Stomach smooth muscle (tissue), 2 donors: Measurements from ENCODE around the gene SMNDC1.

ENCODE experiments used
- H3K27ac ChIP-seq: one replicate; pipeline ENCODE4 v1.7.0; 2013; ENCODE audit warnings: mild to moderate bottlenecking, low read length, inconsistent platforms
- H3K27me3 ChIP-seq, 2 donors: one replicate each; pipeline ENCODE4 v1.7.0; 2013; ENCODE audit warnings: low read length in 2 of 2; ENCODE audit not compliant: insufficient read depth in 2 of 2, control insufficient read depth in 1 of 2
- H3K36me3 ChIP-seq, 2 donors: one replicate each; pipeline ENCODE4 v1.7.0; 2013; ENCODE audit warnings: low read length in 2 of 2; ENCODE audit not compliant: control insufficient read depth in 2 of 2, insufficient read depth in 2 of 2
- H3K4me1 ChIP-seq: one replicate; pipeline ENCODE4 v1.7.0; 2013; ENCODE audit warnings: low read length; ENCODE audit not compliant: control insufficient read depth, insufficient read depth
- H3K4me3 ChIP-seq, 2 donors: one replicate each; pipeline ENCODE4 v1.7.0; 2013; ENCODE audit warnings: low read length in 2 of 2
- H3K9ac ChIP-seq, 2 donors: one replicate each; pipeline ENCODE4 v1.7.0; 2013; ENCODE audit warnings: low read length in 2 of 2, mild to moderate bottlenecking in 1 of 2
- H3K9me3 ChIP-seq, 2 donors: one replicate each; pipeline ENCODE4 v1.7.0; 2013; ENCODE audit warnings: low read length in 2 of 2; ENCODE audit not compliant: control insufficient read depth in 2 of 2
- donor health status: healthy.
- donor health status: Pancreatic carcinoma.

SMNDC1 gene

DNA sequence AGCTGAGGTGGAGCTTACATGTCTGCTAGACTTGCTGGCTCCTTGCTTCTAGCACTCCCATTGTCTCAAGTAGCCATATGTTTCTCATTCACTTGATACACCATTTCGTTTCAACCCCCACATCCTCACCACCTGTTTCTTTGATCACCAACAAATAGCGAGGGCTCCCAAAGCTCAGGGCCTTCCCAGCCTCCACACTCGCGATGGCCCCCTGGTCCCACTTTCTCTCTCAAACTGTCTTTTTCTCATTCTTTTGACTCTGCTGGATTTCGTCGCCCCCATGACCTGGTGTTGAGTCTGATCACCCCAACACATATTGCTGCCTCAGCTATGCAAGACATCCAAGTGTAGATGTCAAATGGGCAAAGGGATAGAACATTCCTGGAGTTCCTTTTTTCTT, 26.0 kb upstream of the SMNDC1 start:
- peaks cover 0 to 5% of the 10 kb centered on the region in 2 donors for H3K9me3 ChIP-seq
- H3K27ac ChIP-seq, result no peak overlapping the region
- H3K4me3 ChIP-seq, result no peak overlapping the region
- H3K9ac ChIP-seq, result no peak overlapping the region
- H3K27me3 ChIP-seq, result no peaks in the 10 kb centered on the region
- no peaks in the 10 kb centered on the region for H3K36me3 ChIP-seq
- peaks cover 1% of the 10 kb centered on the region for H3K4me1 ChIP-seq

- Histone ChIP-seq H3K9me3 (peaks cover 0 to 5% of the 10 kb centered on the region in 2 donors), H3K27ac (no peak overlapping the region)
Observed at GRCh38 chr10:110327262-110327914, 22.7 kb upstream of the SMNDC1 start.

GRCh38 chr10:110326351-110327032, 21.8 kb upstream of the SMNDC1 start:
- H3K36me3 ChIP-seq, result no peaks in the 10 kb centered on the region

More at GRCh38 chr10:110327262-110327914, 22.7 kb upstream of the SMNDC1 start:
- Histone ChIP-seq H3K27me3 (no peaks in the 10 kb centered on the region), H3K9ac (no peak overlapping the region), H3K36me3 (no peaks in the 10 kb centered on the region), H3K4me1 (no peaks in the 10 kb centered on the region), H3K4me3 (no peak overlapping the region)

GRCh38 chr10:110324805-110325280, 20.1 kb upstream of the SMNDC1 start:
- H3K9ac ChIP-seq, result no peak overlapping the region
- no peaks in the 10 kb centered on the region for H3K36me3 ChIP-seq
- H3K4me1 ChIP-seq, result no peaks in the 10 kb centered on the region
- H3K4me3 ChIP-seq, result no peak overlapping the region
- no peaks in the 10 kb centered on the region for H3K9me3 ChIP-seq
- no peak overlapping the region for H3K27ac ChIP-seq
- H3K27me3 ChIP-seq, result no peaks in the 10 kb centered on the region

More at GRCh38 chr10:110326351-110327032, 21.8 kb upstream of the SMNDC1 start:
- Histone ChIP-seq H3K9me3 (peaks cover 0 to 5% of the 10 kb centered on the region in 2 donors), H3K27ac (no peak overlapping the region), H3K4me1 (no peaks in the 10 kb centered on the region), H3K9ac (no peak overlapping the region), H3K27me3 (no peaks in the 10 kb centered on the region), H3K4me3 (no peak overlapping the region)

GRCh38 chr10:110324201-110324804, 19.6 kb upstream of the SMNDC1 start:
- Histone ChIP-seq H3K9me3 (no peaks in the 10 kb centered on the region), H3K27me3 (no peaks in the 10 kb centered on the region), H3K9ac (no peak overlapping the region), H3K36me3 (no peaks in the 10 kb centered on the region), H3K4me1 (no peaks in the 10 kb centered on the region), H3K27ac (no peak overlapping the region), H3K4me3 (no peak overlapping the region)

- H3K4me1 ChIP-seq, result no peaks in the 10 kb centered on the region
- H3K9me3 ChIP-seq, result no peaks in the 10 kb centered on the region
- H3K27me3 ChIP-seq, result no peaks in the 10 kb centered on the region
- no peaks in the 10 kb centered on the region for H3K36me3 ChIP-seq
- H3K9ac ChIP-seq, result no peak overlapping the region
- no peak overlapping the region for H3K27ac ChIP-seq
- H3K4me3 ChIP-seq, result no peak overlapping the region
Observed at GRCh38 chr10:110323503-110323902, 18.8 kb upstream of the SMNDC1 start.

GRCh38 chr10:110321869-110322620, 17.3 kb upstream of the SMNDC1 start:
- H3K9me3 ChIP-seq, result no peaks in the 10 kb centered on the region
- H3K9ac ChIP-seq, result no peak overlapping the region

GRCh38 chr10:110317866-110318850, 13.4 kb upstream of the SMNDC1 start:
- peaks cover 5% of the 10 kb centered on the region for H3K4me1 ChIP-seq
- no peaks in the 10 kb centered on the region for H3K9me3 ChIP-seq
- H3K27ac ChIP-seq, result no peak overlapping the region
- no peaks in the 10 kb centered on the region for H3K27me3 ChIP-seq
- H3K4me3 ChIP-seq, result no peak overlapping the region
- no peak overlapping the region for H3K9ac ChIP-seq
- H3K36me3 ChIP-seq, result no peaks in the 10 kb centered on the region

More at GRCh38 chr10:110321869-110322620, 17.3 kb upstream of the SMNDC1 start:
- H3K27me3 ChIP-seq, result no peaks in the 10 kb centered on the region
- H3K27ac ChIP-seq, result no peak overlapping the region
- H3K36me3 ChIP-seq, result no peaks in the 10 kb centered on the region
- H3K4me3 ChIP-seq, result no peak overlapping the region
- no peaks in the 10 kb centered on the region for H3K4me1 ChIP-seq

GRCh38 chr10:110313674-110314073, 9.0 kb upstream of the SMNDC1 start:
- H3K27ac ChIP-seq, result no peak overlapping the region
- no peaks in the 10 kb centered on the region for H3K9me3 ChIP-seq
- peaks cover 13% of the 10 kb centered on the region for H3K4me1 ChIP-seq
- no peaks in the 10 kb centered on the region for H3K36me3 ChIP-seq
- H3K27me3 ChIP-seq, result no peaks in the 10 kb centered on the region
- H3K4me3 ChIP-seq, result no peak overlapping the region
- H3K9ac ChIP-seq, result no peak overlapping the region
